Body of pancreas (tissue), 4 donors: ENCODE measurements around the gene MLLT10. TPM values are rescaled to one million over a fixed set of nuclear protein-coding genes. Genes with fewer than 3 reads are reported as not detected.

Source experiments
- ATAC-seq: fragments of 150-250 bp; one replicate; pipeline ENCODE4 v1.9.1; 2016
- DNase-seq, 4 donors: peaks; one replicate each; pipeline ENCODE4 v3.0.0-alpha.2; 2019
- H3K27ac ChIP-seq, 4 donors: fragments of 200-600 bp; sonication (generic); 1 replicate in 3 of 4; 2 replicates in 1 of 4; pipeline versions ENCODE4 v1.5.1 to v1.6.1; 2016 to 2019; ENCODE audit warnings: mild to moderate bottlenecking in 1 of 4, mixed read lengths in 1 of 4, moderate library complexity in 1 of 4
- H3K27me3 ChIP-seq, 2 donors: fragments of 200-600 bp; sonication (generic); one replicate each; pipeline ENCODE4 v1.6.0; 2016; ENCODE audit warnings: mild to moderate bottlenecking in 1 of 2
- H3K36me3 ChIP-seq, 2 donors: fragments of 200-600 bp; sonication (generic); replicated peaks in 1 of 2; 2 replicates each; pipeline ENCODE4 v1.5.1; 2016; ENCODE audit warnings: low read depth in 2 of 2; ENCODE audit not compliant: insufficient read depth in 1 of 2
- H3K4me1 ChIP-seq: fragments of 200-600 bp; sonication (generic); one replicate; pipeline ENCODE4 v1.6.0; 2016
- H3K4me3 ChIP-seq, 2 donors: fragments of 200-600 bp; sonication (generic); 1 replicate in 1 of 2; 2 replicates in 1 of 2; pipeline ENCODE4 v1.5.1; 2016 to 2019
- H3K9me3 ChIP-seq, 3 donors: fragments of 200-600 bp; sonication (generic); 1 replicate in 2 of 3; 2 replicates in 1 of 3; pipeline ENCODE4 v1.5.1; 2016
- CTCF ChIP-seq, 7 experiments: fragments of 450-650 bp in 4 of 7; fragments of 200-600 bp in 3 of 7; sonication (generic) in 3 of 7; IDR thresholded peaks; one replicate each; pipeline ENCODE4 v1.5.1; 2016 to 2019; ENCODE audit warnings: antibody characterized with exemption in 7 of 7
- POLR2A ChIP-seq, 3 donors: fragments of 450-650 bp; IDR thresholded peaks; one replicate each; pipeline ENCODE4 v1.6.1; 2016; ENCODE audit warnings: antibody characterized with exemption in 3 of 3, mild to moderate bottlenecking in 2 of 3
- WGBS, 2 donors: methylation state at CpG; one replicate each; pipeline ENCODE4 v1.1.5; 2017; 5-methylcytosine and 5-hydroxymethylcytosine counted together
- intact Hi-C: fragments of 100-400 bp; cut with DNase I; formaldehyde crosslinking; loops from one replicate; pipeline ENCODE4 v1.15.1; 2023
- total RNA-seq, 2 donors: library from RNA; depleted of rRNA; stranded (reverse); fragments of >200 nt; gene quantifications; one replicate each; pipeline ENCODE4 v1.1.0, GENCODE V29; 2016

The MLLT10 gene
- total RNA-seq, 2 donors from 2014 or later = 23.7 to 30.1 TPM

DNA sequence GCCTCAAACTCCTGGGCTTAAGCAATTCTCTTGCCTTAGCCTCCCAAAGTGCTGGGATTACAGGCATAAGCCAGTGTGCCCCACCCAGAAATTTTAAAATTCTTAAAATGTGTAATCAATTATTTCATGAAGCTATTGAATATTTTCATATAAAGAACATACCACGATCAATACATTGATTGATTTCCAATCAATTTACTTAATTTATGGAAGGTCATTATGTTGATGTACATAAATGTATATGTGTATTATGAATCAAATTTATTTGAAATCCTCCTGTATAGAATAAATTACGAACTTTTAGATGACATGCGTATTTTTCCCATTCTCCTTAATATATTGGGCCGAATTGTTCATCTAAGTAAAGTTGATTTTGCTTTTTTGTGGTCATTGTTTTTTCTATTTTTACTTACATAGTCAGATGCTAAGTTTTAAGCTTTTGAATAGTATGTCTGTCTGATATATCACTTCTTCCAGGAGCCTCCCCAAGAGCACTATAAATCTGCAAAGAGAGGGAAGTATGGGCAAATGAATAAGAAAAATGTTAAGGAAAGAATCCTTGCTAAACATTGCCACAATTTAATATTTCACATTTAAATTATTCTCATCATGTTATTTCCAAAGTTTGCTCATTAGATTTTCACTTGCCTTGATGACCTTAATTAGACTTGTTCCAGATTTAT lies 43.9 kb upstream of the MLLT10 start:
- intact Hi-C loops = no loop called here
- Histone ChIP-seq H3K27ac (no peak overlapping the region), H3K27me3 (no peaks in the 10 kb centered on the region), H3K9me3 (no peaks in the 10 kb centered on the region), H3K36me3 (no peaks in the 10 kb centered on the region), H3K4me1 (peaks cover 11% of the 10 kb centered on the region), H3K4me3 (no peak overlapping the region)
- ATAC-seq = no peak
- TF ChIP-seq POLR2A (IDR thresholded peaks at IDR 0.05) (no peak), CTCF (IDR thresholded peaks at IDR 0.05) (no peak)
- WGBS, 2 donors = 87 to 92% methylated on average over 4 of the region's 4 CpGs
- DNase-seq = no peak

GRCh38 chr10:21490711-21491105 lies 43.3 kb upstream of the MLLT10 start:
- intact Hi-C loops = no loop called here
- Histone ChIP-seq H3K36me3 (no peaks in the 10 kb centered on the region), H3K9me3 (no peaks in the 10 kb centered on the region), H3K4me3 (no peak overlapping the region), H3K4me1 (peaks cover 16% of the 10 kb centered on the region), H3K27me3 (no peaks in the 10 kb centered on the region), H3K27ac (no peak overlapping the region)
- DNase-seq (no peak), ATAC-seq (no peak)
- TF ChIP-seq POLR2A (IDR thresholded peaks at IDR 0.05) = no peak
- TF ChIP-seq CTCF (IDR thresholded peaks at IDR 0.05) = no peak
- WGBS, 2 donors = 91% methylated on average over 2 of the region's 2 CpGs

DNA sequence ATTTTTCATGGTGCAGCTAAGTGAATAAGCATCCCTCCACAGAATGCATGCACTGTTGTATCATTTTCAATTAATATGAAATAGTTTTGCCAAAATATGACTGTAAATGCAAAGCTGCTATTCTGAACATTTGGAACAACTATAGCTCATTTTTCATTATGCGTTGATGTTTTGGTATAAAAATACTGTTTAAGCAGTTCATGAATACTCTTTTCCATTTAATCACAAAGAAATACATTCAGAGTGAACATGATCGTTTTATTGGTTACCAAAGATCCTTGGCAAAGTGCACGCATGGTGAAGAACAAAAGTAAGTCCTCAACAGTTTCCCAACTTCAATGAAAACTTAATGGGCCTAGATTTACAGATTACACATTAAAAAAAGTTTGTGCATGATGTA lies 41.6 kb upstream of the MLLT10 start:
- Histone ChIP-seq H3K9me3 (no peaks in the 10 kb centered on the region), H3K36me3 (no peaks in the 10 kb centered on the region), H3K27ac (no peak overlapping the region), H3K4me3 (no peak overlapping the region), H3K4me1 (peaks cover 26% of the 10 kb centered on the region), H3K27me3 (no peaks in the 10 kb centered on the region)
- DNase-seq (no peak), ATAC-seq (no peak)
- TF ChIP-seq CTCF (IDR thresholded peaks at IDR 0.05) = no peak
- TF ChIP-seq POLR2A (IDR thresholded peaks at IDR 0.05) = no peak
- 78 to 84% methylated on average over 3 of the region's 3 CpGs for WGBS, 2 donors
- intact Hi-C loops = no loop called here

- Histone ChIP-seq H3K4me1 (peaks cover 30% of the 10 kb centered on the region), H3K27me3 (no peaks in the 10 kb centered on the region), H3K9me3 (no peaks in the 10 kb centered on the region), H3K27ac (no peak overlapping the region), H3K36me3 (no peaks in the 10 kb centered on the region), H3K4me3 (no peak overlapping the region)
- DNase-seq = no peak
- TF ChIP-seq POLR2A (IDR thresholded peaks at IDR 0.05) = no peak
- no peak for ATAC-seq
- intact Hi-C loops = no loop called here
- WGBS, 2 donors = 62 to 98% methylated on average over 6 to 9 of the region's 9 CpGs
Measured at GRCh38 chr10:21493784-21494183, 40.2 kb upstream of the MLLT10 start.

DNA sequence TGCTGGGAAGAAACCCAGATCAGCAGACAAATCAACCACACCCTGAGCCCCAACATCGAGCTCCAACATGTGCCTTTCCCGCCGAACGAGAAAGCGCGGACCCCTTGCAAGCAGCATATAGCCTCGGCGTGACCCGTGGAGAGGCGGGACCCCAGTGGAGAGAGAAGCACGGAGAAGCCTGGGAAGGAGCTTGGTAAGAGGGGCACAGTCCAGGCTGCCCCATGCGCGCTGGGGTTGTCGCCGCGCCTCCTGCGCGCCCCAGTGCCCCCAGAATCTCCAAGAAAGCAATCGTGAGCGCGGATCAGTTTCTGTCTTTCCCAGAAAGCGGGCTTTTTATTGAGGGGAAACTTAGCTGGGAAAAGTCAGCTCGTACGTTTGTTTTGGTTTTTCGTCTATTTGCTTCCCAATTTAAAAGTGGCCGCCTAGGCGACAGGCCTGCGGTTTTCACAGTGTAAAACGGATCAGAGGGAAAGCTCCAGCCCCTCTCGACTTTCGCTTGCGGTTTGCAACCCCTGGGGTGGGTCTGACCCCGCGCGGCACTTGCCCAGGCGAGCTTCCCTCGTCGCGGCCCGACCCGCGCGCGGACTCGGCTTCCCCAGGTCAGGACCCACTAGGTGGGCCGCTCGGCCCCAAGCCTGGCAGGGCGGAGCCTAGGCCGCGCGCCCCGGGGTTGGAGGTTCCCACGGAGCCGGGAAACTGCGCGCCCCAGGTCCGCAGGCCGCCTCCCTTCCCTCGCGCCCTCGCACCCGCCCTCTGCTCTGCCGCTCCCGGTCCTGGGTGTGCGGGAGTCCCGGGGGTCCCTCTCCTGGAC lies 39.6 kb upstream of the MLLT10 start:
- DNase-seq (no peak), ATAC-seq (no peak)
- Histone ChIP-seq H3K4me1 (peaks cover 30% of the 10 kb centered on the region), H3K4me3 (peak overlapping the region; percentile 18 to 35), H3K27me3 (no peaks in the 10 kb centered on the region), H3K9me3 (no peaks in the 10 kb centered on the region), H3K27ac (peak overlapping the region in 1 of 4 donors; percentile 29), H3K36me3 (no peaks in the 10 kb centered on the region)
- WGBS, 2 donors = 24 to 36% methylated on average over 48 to 51 of the region's 66 CpGs
- no peak for TF ChIP-seq POLR2A (IDR thresholded peaks at IDR 0.05)
- no peak for TF ChIP-seq CTCF (IDR thresholded peaks at IDR 0.05)
- intact Hi-C loops = no loop called here
